Endothelial cell of umbilical vein (primary cell): Measurements from ENCODE around the gene VARS1. TPM values are rescaled to one million over a fixed set of nuclear protein-coding genes. Genes with fewer than 3 reads are reported as not detected.

ENCODE experiments used
- BruUV-seq: library from RNA; stranded (reverse); fragments of 400-500 nt; replicated peaks from 2 replicates; lab custom pipeline; 2021; lab: Mats Ljungman, UMichigan
- CTCF ChIA-PET: fragments of 300-600, 350-600 bp; sonication (Branson Sonifier 250); formaldehyde crosslinking; loops from one replicate; lab custom pipeline; 2021; ENCODE audit warnings: antibody characterized with exemption, inconsistent platforms; lab: Charles Lee
- POLR2A ChIA-PET: fragments of 300-600, 350-600 bp; sonication (Branson Sonifier 250); formaldehyde crosslinking; loops from one replicate; lab custom pipeline; 2021; ENCODE audit warnings: antibody characterized with exemption, inconsistent platforms; lab: Charles Lee
- DNase-seq: peaks from one replicate; pipeline ENCODE4 v3.0.0-alpha.2; 2011; ENCODE audit warnings: low read depth, low spot score
- FAIRE-seq: peaks from 2 replicates; lab custom pipeline; 2011; peaks lifted over from hg19 to GRCh38; lab: Jason Lieb, UNC
- H2AFZ ChIP-seq: 2 replicates; pipeline ENCODE4 v1.6.0; 2012; ENCODE audit warnings: low read depth, low read length, control low read depth, inconsistent platforms
- H3K27ac ChIP-seq: 2 replicates; pipeline ENCODE4 v1.5.1; 2011; ENCODE audit warnings: low read depth, mild to moderate bottlenecking, control low read depth, low read length, moderate library complexity; ENCODE audit not compliant: insufficient read depth
- H3K27me3 ChIP-seq, 2 experiments: 2 replicates each; pipeline versions ENCODE4 v1.6.0 to v1.6.1; 2011; ENCODE audit warnings: low read length in 2 of 2, mixed read lengths in 1 of 2; ENCODE audit not compliant: control insufficient read depth in 2 of 2, insufficient read depth in 2 of 2
- H3K36me3 ChIP-seq, 2 experiments: 2 replicates in 1 of 2; 3 replicates in 1 of 2; pipeline ENCODE4 v1.5.1; 2011; ENCODE audit warnings: low read length in 2 of 2, mild to moderate bottlenecking in 1 of 2, moderate library complexity in 1 of 2; ENCODE audit not compliant: control insufficient read depth in 2 of 2, insufficient read depth in 2 of 2; ENCODE audit errors: extremely low read depth in 1 of 2
- H3K4me1 ChIP-seq: 3 replicates; pipeline ENCODE4 v1.5.1; 2011; ENCODE audit warnings: mild to moderate bottlenecking, low read length; ENCODE audit not compliant: control insufficient read depth, insufficient read depth; ENCODE audit errors: extremely low read depth
- H3K4me2 ChIP-seq: 2 replicates; pipeline ENCODE4 v1.6.1; 2011; ENCODE audit warnings: low read length, control low read depth, mixed read lengths; ENCODE audit not compliant: insufficient read depth
- H3K4me3 ChIP-seq, 3 experiments: fragments of 200-600 bp in 1 of 3; sonication (generic), shearing (Covaris generic) in 1 of 3; replicated peaks in 1 of 3; 2 replicates each; pipeline ENCODE4 v1.5.1; 2011 to 2016; ENCODE audit warnings: control low read depth in 3 of 3, low read length in 3 of 3, mild to moderate bottlenecking in 2 of 3, inconsistent platforms in 1 of 3, low read depth in 1 of 3, moderate library complexity in 1 of 3; ENCODE audit not compliant: insufficient read depth in 1 of 3
- H3K79me2 ChIP-seq: 2 replicates; pipeline ENCODE4 v1.6.0; 2012; ENCODE audit warnings: low read length, inconsistent platforms; ENCODE audit not compliant: control insufficient read depth, insufficient read depth
- H3K9ac ChIP-seq: replicated peaks from 2 replicates; pipeline ENCODE3; 2011; ENCODE audit warnings: low read length, control low read depth; ENCODE audit not compliant: insufficient read depth; ENCODE audit errors: extremely low read depth
- H3K9me1 ChIP-seq: replicated peaks from 3 replicates; pipeline ENCODE4 v1.6.0; 2011; ENCODE audit warnings: mild to moderate bottlenecking, low read length; ENCODE audit not compliant: control insufficient read depth, insufficient read depth; ENCODE audit errors: extremely low read depth
- H3K9me3 ChIP-seq: replicated peaks from 2 replicates; pipeline ENCODE4 v1.5.1; 2012; ENCODE audit warnings: low read length, inconsistent platforms; ENCODE audit not compliant: control insufficient read depth, insufficient read depth
- H4K20me1 ChIP-seq: replicated peaks from 2 replicates; pipeline ENCODE3; 2011; ENCODE audit warnings: mild to moderate bottlenecking, low read length; ENCODE audit not compliant: control insufficient read depth, insufficient read depth; ENCODE audit errors: extremely low read depth
- EZH2 ChIP-seq: IDR thresholded peaks from 2 replicates; pipeline ENCODE4 v1.6.1; 2012; ENCODE audit warnings: borderline replicate concordance, low read depth, mild to moderate bottlenecking, moderate library complexity, low read length, inconsistent platforms; ENCODE audit not compliant: severe bottlenecking
- FOS ChIP-seq: IDR thresholded peaks from 2 replicates; pipeline ENCODE4 v1.6.1; 2011; ENCODE audit warnings: mild to moderate bottlenecking, low read length, moderate library complexity, borderline replicate concordance; ENCODE audit not compliant: insufficient read depth
- GATA2 ChIP-seq: IDR thresholded peaks from 2 replicates; pipeline ENCODE4 v1.7.0; 2011; ENCODE audit warnings: low read depth, mild to moderate bottlenecking, moderate library complexity, mixed read lengths, low read length; ENCODE audit not compliant: insufficient read length, insufficient read depth
- MYC ChIP-seq: IDR thresholded peaks from one replicate; pipeline ENCODE4 v1.6.1; 2011; ENCODE audit warnings: mild to moderate bottlenecking, low read depth, low read length
- POLR2A ChIP-seq: IDR thresholded peaks from 2 replicates; pipeline ENCODE4 v1.6.1; 2012; ENCODE audit warnings: low read depth, mild to moderate bottlenecking, control low read depth, low read length
- POLR2AphosphoS5 ChIP-seq: IDR thresholded peaks from 2 replicates; pipeline ENCODE4 v1.6.1; 2012; ENCODE audit warnings: low read depth, mild to moderate bottlenecking, control low read depth, low read length, moderate library complexity; ENCODE audit not compliant: insufficient read depth
- dilution Hi-C: fragments of 300-500 bp; cut with MboI; formaldehyde crosslinking; loops from one replicate; pipeline ENCODE4 v1.15.0; 2019; ENCODE audit warnings: low sequenced_read_pairs; ENCODE audit not compliant: extremely low pct_ligation_motif_present
- intact Hi-C: fragments of 100-400 bp; cut with micrococcal nuclease; formaldehyde crosslinking; loops from one replicate; pipeline ENCODE4 v1.10.0; 2022
- polyA plus RNA-seq, 4 experiments: library from polyadenylated mRNA; depleted of rRNA in 3 of 4; stranded (reverse) in 3 of 4; unstranded in 1 of 4; fragments of >200 nt; gene quantifications; 2 replicates each; pipeline versions ENCODE4 v1.2.1 to v1.2.3, GENCODE V29; 2011 to 2012; ENCODE audit warnings: missing spikeins in 1 of 4
- total RNA-seq: library from RNA; stranded (reverse); gene quantifications from 2 replicates; pipeline ENCODE4 v1.2.3, GENCODE V29; 2021
- TF ChIP-seq, protein P1 (sequence below): IDR thresholded peaks from 2 replicates; pipeline ENCODE4 v1.6.1; 2011; ENCODE audit not compliant: insufficient read depth, insufficient read length
- TF ChIP-seq, protein P2 (sequence below), 2 donors: IDR thresholded peaks; 1 replicate in 1 of 2; 2 replicates in 1 of 2; pipeline ENCODE4 v1.5.1; 2011; ENCODE audit warnings: low read length in 2 of 2, mild to moderate bottlenecking in 2 of 2, moderate library complexity in 2 of 2, control low read depth in 1 of 2, inconsistent platforms in 1 of 2, low read depth in 1 of 2; ENCODE audit not compliant: insufficient read depth in 1 of 2; ENCODE audit errors: extremely low read depth in 1 of 2

Gene VARS1
- total and polyA plus RNA-seq, 2 donors (not counting 3 experiments of a cell fraction or from before 2014, with no cell fraction given): 37.4 to 121 TPM

GRCh38 chr6:31761343-31761742 is 34.2 kb downstream of the VARS1 start:
- intact Hi-C loops: no loop called here
- Histone ChIP-seq H3K36me3 (peaks cover 2% of the 10 kb centered on the region in 2 experiments), H3K4me2 (no peak overlapping the region), H3K9me1 (no peaks in the 10 kb centered on the region), H3K79me2 (no peaks in the 10 kb centered on the region), H3K4me3 (no peak overlapping the region), H3K9ac (no peak overlapping the region), H3K27me3 (no peaks in the 10 kb centered on the region), H3K27ac (no peak overlapping the region), H3K4me1 (no peaks in the 10 kb centered on the region), H4K20me1 (no peaks in the 10 kb centered on the region), H2AFZ (no peak overlapping the region), H3K9me3 (no peaks in the 10 kb centered on the region)
- TF ChIP-seq MYC (no peak), POLR2A (no peak), FOS (no peak)
- TF ChIP-seq, protein P1, sequence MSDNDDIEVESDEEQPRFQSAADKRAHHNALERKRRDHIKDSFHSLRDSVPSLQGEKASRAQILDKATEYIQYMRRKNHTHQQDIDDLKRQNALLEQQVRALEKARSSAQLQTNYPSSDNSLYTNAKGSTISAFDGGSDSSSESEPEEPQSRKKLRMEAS: no peak
- TF ChIP-seq, protein P2, sequence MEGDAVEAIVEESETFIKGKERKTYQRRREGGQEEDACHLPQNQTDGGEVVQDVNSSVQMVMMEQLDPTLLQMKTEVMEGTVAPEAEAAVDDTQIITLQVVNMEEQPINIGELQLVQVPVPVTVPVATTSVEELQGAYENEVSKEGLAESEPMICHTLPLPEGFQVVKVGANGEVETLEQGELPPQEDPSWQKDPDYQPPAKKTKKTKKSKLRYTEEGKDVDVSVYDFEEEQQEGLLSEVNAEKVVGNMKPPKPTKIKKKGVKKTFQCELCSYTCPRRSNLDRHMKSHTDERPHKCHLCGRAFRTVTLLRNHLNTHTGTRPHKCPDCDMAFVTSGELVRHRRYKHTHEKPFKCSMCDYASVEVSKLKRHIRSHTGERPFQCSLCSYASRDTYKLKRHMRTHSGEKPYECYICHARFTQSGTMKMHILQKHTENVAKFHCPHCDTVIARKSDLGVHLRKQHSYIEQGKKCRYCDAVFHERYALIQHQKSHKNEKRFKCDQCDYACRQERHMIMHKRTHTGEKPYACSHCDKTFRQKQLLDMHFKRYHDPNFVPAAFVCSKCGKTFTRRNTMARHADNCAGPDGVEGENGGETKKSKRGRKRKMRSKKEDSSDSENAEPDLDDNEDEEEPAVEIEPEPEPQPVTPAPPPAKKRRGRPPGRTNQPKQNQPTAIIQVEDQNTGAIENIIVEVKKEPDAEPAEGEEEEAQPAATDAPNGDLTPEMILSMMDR (IDR thresholded peaks at IDR 0.05; ENCODE audit: extremely low read depth in 1 of 2, insufficient read depth in 1 of 2, low read depth in 1 of 2, low read length in 2 of 2): no peak
- DNase-seq (no peak), FAIRE-seq (no peak)
- dilution Hi-C loops: no loop called here
- CTCF ChIA-PET: interaction anchor here (1.0 kb wide), 1 partner anchor 9 kb away, joined by 3 read pairs; no protein-coding TSS in a partner anchor
- POLR2A ChIA-PET: no interaction called here
- no TSS peak for BruUV-seq

DNA sequence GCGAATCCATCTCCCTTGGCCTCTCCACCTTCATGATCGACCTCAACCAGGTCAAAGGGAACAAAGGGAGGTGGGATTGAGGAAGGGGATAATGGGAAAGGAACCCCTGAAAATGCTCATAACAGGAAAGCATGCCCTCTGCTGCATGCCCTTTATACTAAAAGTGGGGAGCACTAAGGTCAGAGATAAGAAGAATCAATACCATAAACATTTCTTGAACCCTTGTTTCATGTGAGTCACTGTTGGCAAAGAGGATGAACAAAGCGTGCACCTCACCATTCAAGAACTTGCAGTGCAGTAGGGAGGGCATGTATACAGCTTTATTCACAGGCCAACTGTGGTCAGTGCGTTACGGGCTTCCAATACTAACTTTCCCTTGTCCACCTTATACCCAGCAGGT is 34.8 kb downstream of the VARS1 start:
- Histone ChIP-seq H3K9ac (no peak overlapping the region), H3K36me3 (peaks cover 2% of the 10 kb centered on the region in 2 experiments), H3K27me3 (no peaks in the 10 kb centered on the region), H3K4me3 (no peak overlapping the region), H3K79me2 (no peaks in the 10 kb centered on the region), H3K27ac (no peak overlapping the region), H3K4me2 (no peak overlapping the region), H3K9me3 (no peaks in the 10 kb centered on the region), H3K9me1 (no peaks in the 10 kb centered on the region), H2AFZ (no peak overlapping the region), H4K20me1 (no peaks in the 10 kb centered on the region), H3K4me1 (no peaks in the 10 kb centered on the region)
- no peak for TF ChIP-seq FOS
- TF ChIP-seq, protein P2 (IDR thresholded peaks at IDR 0.05; ENCODE audit: extremely low read depth in 1 of 2, insufficient read depth in 1 of 2, low read depth in 1 of 2, low read length in 2 of 2): no peak
- TF ChIP-seq GATA2: no peak
- no peak for TF ChIP-seq POLR2A
- TF ChIP-seq MYC: no peak
- TF ChIP-seq POLR2AphosphoS5: no peak
- TF ChIP-seq EZH2: no peak
- TF ChIP-seq, protein P1: no peak
- intact Hi-C loops (no loop called here), dilution Hi-C loops (no loop called here)
- CTCF ChIA-PET: interaction anchor here (1.0 kb wide), 1 partner anchor 9 kb away, joined by 3 read pairs; no protein-coding TSS in a partner anchor
- POLR2A ChIA-PET: no interaction called here
- DNase-seq (no peak), FAIRE-seq (no peak)
- BruUV-seq: no TSS peak
